ENCODE data around the gene IQSEC1. TPM values are rescaled to one million over a fixed set of nuclear protein-coding genes. Genes with fewer than 3 reads are reported as not detected.

IQSEC1 gene
- total and polyA plus RNA-seq, 2 experiments from 2014 or later: 8.0 to 51.9 TPM

DNA sequence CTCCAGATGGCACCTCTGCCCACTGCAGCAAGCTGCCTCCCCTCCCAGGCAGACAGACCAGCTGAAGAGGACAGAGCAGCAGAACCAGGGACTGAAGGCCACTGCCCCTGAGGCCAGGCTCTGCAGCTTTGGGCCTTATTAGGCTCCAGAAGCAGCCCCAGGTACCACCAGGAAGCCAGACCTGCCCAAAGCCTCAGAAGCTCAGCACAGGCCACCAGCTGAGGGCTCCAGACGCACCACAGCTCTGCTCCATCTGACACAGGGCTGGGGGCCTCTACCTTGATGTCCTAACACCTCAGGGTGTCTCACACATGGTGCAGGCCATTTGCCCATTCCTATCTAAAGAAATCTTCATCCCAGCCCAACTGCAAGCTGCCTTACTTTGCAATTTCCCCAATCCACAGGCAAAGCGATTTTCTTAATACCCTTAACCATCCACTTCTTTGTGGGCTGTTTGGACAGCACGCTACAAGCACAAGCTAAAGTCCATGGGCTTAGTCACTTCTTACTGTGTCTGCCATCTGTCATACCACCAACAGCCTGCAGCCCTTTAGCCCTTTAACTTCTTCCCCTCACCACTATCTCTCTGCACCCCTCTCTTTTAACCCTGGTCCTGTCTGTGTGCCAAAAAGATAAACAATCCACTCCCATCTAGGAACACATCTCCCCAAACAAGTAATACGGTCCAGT is 112.1 kb downstream of the IQSEC1 start:
- Histone ChIP-seq H3K9me2 (ENCODE audit: insufficient read depth) (no peaks in the 10 kb centered on the region), H3K4me1 (ENCODE audit: insufficient read depth) (peaks cover 24% of the 10 kb centered on the region; the same call in 1 of the 2 replicates), H3K79me2 (replicated peaks; ENCODE audit: insufficient read depth) (peaks cover 98% of the 10 kb centered on the region), H3K36me3 (ENCODE audit: insufficient read depth) (no peaks in the 10 kb centered on the region), H2AFZ (no peak overlapping the region), H3K4me2 (no peak overlapping the region), H3F3A (replicated peaks; ENCODE audit: low read depth) (no peaks in the 10 kb centered on the region), H3K27ac (ENCODE audit: low read depth) (no peak overlapping the region), H3K4me3 (no peak overlapping the region), H3K27me3 (ENCODE audit: insufficient read depth) (no peaks in the 10 kb centered on the region), H4K20me1 (replicated peaks; ENCODE audit: insufficient read depth) (peaks cover 24% of the 10 kb centered on the region; the same call in 1 of the 2 replicates)
- Mint-ChIP-seq H3K4me3 (no peak overlapping the region), H3K27me3 (ENCODE audit: insufficient read depth, low read depth, poor library complexity) (peaks cover 19% of the 10 kb centered on the region), H3K36me3 (ENCODE audit: low read depth) (no peaks in the 10 kb centered on the region), H3K27ac (no peak overlapping the region), H3K9me3 (no peaks in the 10 kb centered on the region), H3K4me1 (peaks cover 36% of the 10 kb centered on the region)
- TF ChIP-seq EZH2phosphoT487 (IDR thresholded peaks at IDR 0.05; ENCODE audit: unreplicated experiment): no peak
- TF ChIP-seq CREB1 (CRISPR knock-in tag; IDR thresholded peaks at IDR 0.05; ENCODE audit: low read depth): no peak
- no peak for TF ChIP-seq STAT1 (IDR thresholded peaks at IDR 0.05; ENCODE audit: unreplicated experiment)
- TF ChIP-seq EZH2 (IDR thresholded peaks at IDR 0.05; ENCODE audit: low read depth, unreplicated experiment): no peak
- TF ChIP-seq REST (IDR thresholded peaks at IDR 0.05; ENCODE audit: unreplicated experiment): no peak
- TF ChIP-seq NANOG (IDR thresholded peaks at IDR 0.05; ENCODE audit: borderline replicate concordance): no peak
- TF ChIP-seq, protein P1, sequence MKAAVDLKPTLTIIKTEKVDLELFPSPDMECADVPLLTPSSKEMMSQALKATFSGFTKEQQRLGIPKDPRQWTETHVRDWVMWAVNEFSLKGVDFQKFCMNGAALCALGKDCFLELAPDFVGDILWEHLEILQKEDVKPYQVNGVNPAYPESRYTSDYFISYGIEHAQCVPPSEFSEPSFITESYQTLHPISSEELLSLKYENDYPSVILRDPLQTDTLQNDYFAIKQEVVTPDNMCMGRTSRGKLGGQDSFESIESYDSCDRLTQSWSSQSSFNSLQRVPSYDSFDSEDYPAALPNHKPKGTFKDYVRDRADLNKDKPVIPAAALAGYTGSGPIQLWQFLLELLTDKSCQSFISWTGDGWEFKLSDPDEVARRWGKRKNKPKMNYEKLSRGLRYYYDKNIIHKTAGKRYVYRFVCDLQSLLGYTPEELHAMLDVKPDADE (IDR thresholded peaks at IDR 0.05): no peak
- DNase-seq (ENCODE audit: low spot score) (no peak), ATAC-seq (no peak)

DNA sequence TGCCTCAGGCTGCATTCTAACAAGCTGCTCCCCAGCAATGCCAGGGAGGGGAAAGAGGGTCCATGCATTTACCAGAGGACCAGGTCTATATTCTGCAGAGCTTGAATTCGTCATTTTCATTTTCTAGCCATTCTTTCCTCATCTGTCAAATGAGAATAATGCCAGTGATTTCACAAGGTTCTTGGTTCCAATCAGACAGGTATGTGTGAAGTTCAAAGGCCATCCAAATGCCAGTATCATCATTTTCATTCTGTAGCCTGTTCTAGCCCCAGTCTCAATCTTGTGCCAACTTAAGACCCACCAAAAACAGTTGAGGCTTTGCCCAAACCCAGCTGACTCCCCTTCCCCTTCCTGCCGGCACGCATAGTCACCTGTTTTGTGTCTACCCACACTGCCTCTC is 112.7 kb downstream of the IQSEC1 start:
- Histone ChIP-seq H4K20me1 (replicated peaks; ENCODE audit: insufficient read depth) (peaks cover 31% of the 10 kb centered on the region; the same call in 1 of the 2 replicates), H3F3A (replicated peaks; ENCODE audit: low read depth) (no peaks in the 10 kb centered on the region), H2AFZ (no peak overlapping the region), H3K4me2 (no peak overlapping the region; the same call in 1 of the 2 replicates), H3K4me3 (no peak overlapping the region), H3K36me3 (ENCODE audit: insufficient read depth) (no peaks in the 10 kb centered on the region), H3K4me1 (ENCODE audit: insufficient read depth) (peaks cover 21% of the 10 kb centered on the region; the same call in 1 of the 2 replicates), H3K27ac (ENCODE audit: low read depth) (no peak overlapping the region), H3K27me3 (ENCODE audit: insufficient read depth) (no peaks in the 10 kb centered on the region), H3K79me2 (replicated peaks; ENCODE audit: insufficient read depth) (peaks cover 95% of the 10 kb centered on the region), H3K9me2 (ENCODE audit: insufficient read depth) (no peaks in the 10 kb centered on the region)
- Mint-ChIP-seq H3K4me3 (no peak overlapping the region; the same call in 2 of the 3 replicates), H3K27me3 (ENCODE audit: insufficient read depth, low read depth, poor library complexity) (peaks cover 14% of the 10 kb centered on the region), H3K9me3 (no peaks in the 10 kb centered on the region), H3K36me3 (ENCODE audit: low read depth) (no peaks in the 10 kb centered on the region), H3K4me1 (peaks cover 30% of the 10 kb centered on the region), H3K27ac (no peak overlapping the region)
- ATAC-seq: no peak
- no peak for DNase-seq (ENCODE audit: low spot score)
- TF ChIP-seq CTCF (conservative IDR thresholded peaks at IDR 0.05; ENCODE audit: low read depth in 2 of 2): no peak
- no peak for TF ChIP-seq CREB1 (CRISPR knock-in tag; IDR thresholded peaks at IDR 0.05; ENCODE audit: low read depth)
- TF ChIP-seq POLR2AphosphoS5 (IDR thresholded peaks at IDR 0.05; ENCODE audit: low read depth): no peak
